ENCODE measurements around the gene DRG2. TPM values are rescaled to one million over a fixed set of nuclear protein-coding genes. Genes with fewer than 3 reads are reported as not detected.

The DRG2 gene
- total RNA-seq, 1 experiment from 2014 or later: 52.0 TPM

GRCh38 chr17:18129041-18129502 lies 41.3 kb downstream of the DRG2 start:
- H3K4me1 Mint-ChIP-seq: peaks cover 0 to 6% of the 10 kb centered on the region in 2 experiments; a peak in 2 of 4 replicates
- no peaks in the 10 kb centered on the region for H3K23me2 ChIP-seq (ENCODE audit: insufficient read length, low read depth, low read length, poor library complexity, severe bottlenecking)
- no peak overlapping the region for H2AFZ ChIP-seq (ENCODE audit: low read length)
- H2AK5ac ChIP-seq (ENCODE audit: insufficient read length, low read length): no peak overlapping the region
- no peaks in the 10 kb centered on the region for H4K20me1 ChIP-seq (ENCODE audit: control insufficient read depth, insufficient read depth, insufficient read length)
- no peak overlapping the region for H3K9ac ChIP-seq (ENCODE audit: extremely low read depth, insufficient read length, low read length)
- no peaks in the 10 kb centered on the region for H3K36me3 Mint-ChIP-seq (ENCODE audit: insufficient read depth in 1 of 3, low read depth in 3 of 3)
- peaks cover 29% of the 10 kb centered on the region for H3K27me3 Mint-ChIP-seq (ENCODE audit: low read depth)
- H2BK5ac ChIP-seq (ENCODE audit: insufficient read length, low read length): no peak overlapping the region
- H2BK120ac ChIP-seq (ENCODE audit: low read depth, low read length, poor library complexity, severe bottlenecking): no peak overlapping the region
- H3K14ac ChIP-seq (ENCODE audit: insufficient read depth, low read length): no peak overlapping the region
- no peak overlapping the region for H4K5ac ChIP-seq (ENCODE audit: insufficient read length, low read depth, low read length)
- no peak overlapping the region for H3K23ac ChIP-seq (ENCODE audit: insufficient read length, low read depth, low read length)
- no peak overlapping the region for H3K27ac ChIP-seq (ENCODE audit: insufficient read length, low read depth, low read length)
- H3K9me3 Mint-ChIP-seq: no peaks in the 10 kb centered on the region
- no peaks in the 10 kb centered on the region for H3K9me3 ChIP-seq (ENCODE audit: control insufficient read depth, low read depth, low read length)
- H2BK20ac ChIP-seq (ENCODE audit: low read depth, low read length, poor library complexity, severe bottlenecking): no peak overlapping the region
- no peaks in the 10 kb centered on the region for H3K79me1 ChIP-seq (ENCODE audit: insufficient read depth, low read depth, low read length, poor library complexity, severe bottlenecking)
- no peaks in the 10 kb centered on the region for H3K4me1 ChIP-seq (ENCODE audit: insufficient read depth, low read length)
- H4K91ac ChIP-seq (ENCODE audit: insufficient read length, low read depth, low read length): no peak overlapping the region
- no peak overlapping the region for H3T11ph ChIP-seq (ENCODE audit: low read length)
- H2BK15ac ChIP-seq (ENCODE audit: low read depth, low read length): no peak overlapping the region
- no peaks in the 10 kb centered on the region for H3K79me2 ChIP-seq (ENCODE audit: insufficient read depth, low read length)
- no peak overlapping the region for H3K18ac ChIP-seq (ENCODE audit: insufficient read length, low read depth, low read length)
- H3K4me2 ChIP-seq (ENCODE audit: insufficient read depth, insufficient read length, low read length): no peak overlapping the region
- H3K4ac ChIP-seq (ENCODE audit: low read depth, low read length): no peak overlapping the region
- H3K56ac ChIP-seq (ENCODE audit: insufficient read length, low read depth, low read length): no peak overlapping the region
- TF ChIP-seq, protein P1, sequence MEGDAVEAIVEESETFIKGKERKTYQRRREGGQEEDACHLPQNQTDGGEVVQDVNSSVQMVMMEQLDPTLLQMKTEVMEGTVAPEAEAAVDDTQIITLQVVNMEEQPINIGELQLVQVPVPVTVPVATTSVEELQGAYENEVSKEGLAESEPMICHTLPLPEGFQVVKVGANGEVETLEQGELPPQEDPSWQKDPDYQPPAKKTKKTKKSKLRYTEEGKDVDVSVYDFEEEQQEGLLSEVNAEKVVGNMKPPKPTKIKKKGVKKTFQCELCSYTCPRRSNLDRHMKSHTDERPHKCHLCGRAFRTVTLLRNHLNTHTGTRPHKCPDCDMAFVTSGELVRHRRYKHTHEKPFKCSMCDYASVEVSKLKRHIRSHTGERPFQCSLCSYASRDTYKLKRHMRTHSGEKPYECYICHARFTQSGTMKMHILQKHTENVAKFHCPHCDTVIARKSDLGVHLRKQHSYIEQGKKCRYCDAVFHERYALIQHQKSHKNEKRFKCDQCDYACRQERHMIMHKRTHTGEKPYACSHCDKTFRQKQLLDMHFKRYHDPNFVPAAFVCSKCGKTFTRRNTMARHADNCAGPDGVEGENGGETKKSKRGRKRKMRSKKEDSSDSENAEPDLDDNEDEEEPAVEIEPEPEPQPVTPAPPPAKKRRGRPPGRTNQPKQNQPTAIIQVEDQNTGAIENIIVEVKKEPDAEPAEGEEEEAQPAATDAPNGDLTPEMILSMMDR (conservative IDR thresholded peaks at IDR 0.05): no peak
- H3K27me3 ChIP-seq (ENCODE audit: insufficient read depth, low read length): no peaks in the 10 kb centered on the region
- no CpG with 5 or more reads among the region's 4 CpGs for WGBS (ENCODE audit: extremely low coverage, insufficient read length, low lambda C conversion rate)
- no peak overlapping the region for H2BK12ac ChIP-seq (ENCODE audit: insufficient read length, low read depth, low read length)
- H4K8ac ChIP-seq (replicated peaks; ENCODE audit: insufficient read length, low read depth, low read length): no peak overlapping the region
- no peak overlapping the region for H3K27ac Mint-ChIP-seq
- DNase-seq: no peak
- H3K4me3 Mint-ChIP-seq: no peak overlapping the region

Data from H9 (cell line).